Measurements from ENCODE around the gene TSNAXIP1. TPM values are rescaled to one million over a fixed set of nuclear protein-coding genes. Genes with fewer than 3 reads are reported as not detected.

The TSNAXIP1 gene
- polyA plus RNA-seq, 1 donor (not counting 4 experiments of a cell fraction or from before 2014, with no cell fraction given), result 0.54 TPM

DNA sequence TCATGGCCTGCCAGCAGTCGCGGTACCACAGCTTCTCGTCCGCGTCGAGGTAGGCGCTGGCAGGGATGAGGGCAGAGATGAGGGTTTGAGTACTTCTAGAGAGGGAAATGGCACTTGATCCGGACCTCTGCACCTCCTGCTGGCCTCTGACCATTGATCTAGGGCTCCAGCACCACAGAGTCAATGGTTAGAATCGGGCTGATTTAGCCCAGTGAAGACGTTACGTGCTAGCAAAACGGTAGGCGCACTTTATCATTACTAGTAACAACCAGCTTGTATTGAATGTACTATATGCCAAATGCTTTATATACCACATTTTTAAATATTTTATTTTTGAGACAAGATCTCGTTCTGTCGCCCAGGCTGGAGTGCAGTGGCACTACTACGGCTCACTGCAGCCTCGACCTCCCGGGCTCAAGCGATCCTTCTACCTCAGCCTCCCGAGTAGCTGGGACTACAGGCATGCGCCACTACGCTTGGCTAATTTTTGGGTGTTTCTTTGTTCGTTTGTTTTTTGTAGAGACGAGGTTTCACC, 526 bp downstream of the TSNAXIP1 start:
- no peak for FAIRE-seq
- TF ChIP-seq, protein P1, sequence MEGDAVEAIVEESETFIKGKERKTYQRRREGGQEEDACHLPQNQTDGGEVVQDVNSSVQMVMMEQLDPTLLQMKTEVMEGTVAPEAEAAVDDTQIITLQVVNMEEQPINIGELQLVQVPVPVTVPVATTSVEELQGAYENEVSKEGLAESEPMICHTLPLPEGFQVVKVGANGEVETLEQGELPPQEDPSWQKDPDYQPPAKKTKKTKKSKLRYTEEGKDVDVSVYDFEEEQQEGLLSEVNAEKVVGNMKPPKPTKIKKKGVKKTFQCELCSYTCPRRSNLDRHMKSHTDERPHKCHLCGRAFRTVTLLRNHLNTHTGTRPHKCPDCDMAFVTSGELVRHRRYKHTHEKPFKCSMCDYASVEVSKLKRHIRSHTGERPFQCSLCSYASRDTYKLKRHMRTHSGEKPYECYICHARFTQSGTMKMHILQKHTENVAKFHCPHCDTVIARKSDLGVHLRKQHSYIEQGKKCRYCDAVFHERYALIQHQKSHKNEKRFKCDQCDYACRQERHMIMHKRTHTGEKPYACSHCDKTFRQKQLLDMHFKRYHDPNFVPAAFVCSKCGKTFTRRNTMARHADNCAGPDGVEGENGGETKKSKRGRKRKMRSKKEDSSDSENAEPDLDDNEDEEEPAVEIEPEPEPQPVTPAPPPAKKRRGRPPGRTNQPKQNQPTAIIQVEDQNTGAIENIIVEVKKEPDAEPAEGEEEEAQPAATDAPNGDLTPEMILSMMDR (optimal IDR thresholded peaks at IDR 0.05 in 1 of 3, IDR thresholded peaks at IDR 0.05 in 1 of 3, conservative IDR thresholded peaks at IDR 0.05 in 1 of 3; ENCODE audit: extremely low read depth in 1 of 3, insufficient read depth in 2 of 3, low read length in 3 of 3), result no peak
- no peak for TF ChIP-seq EZH2 (IDR thresholded peaks at IDR 0.05; ENCODE audit: low read length)
- H3K27ac ChIP-seq (ENCODE audit: control insufficient read depth, insufficient read depth, low read length), result peak overlapping the region; percentile 68

DNA sequence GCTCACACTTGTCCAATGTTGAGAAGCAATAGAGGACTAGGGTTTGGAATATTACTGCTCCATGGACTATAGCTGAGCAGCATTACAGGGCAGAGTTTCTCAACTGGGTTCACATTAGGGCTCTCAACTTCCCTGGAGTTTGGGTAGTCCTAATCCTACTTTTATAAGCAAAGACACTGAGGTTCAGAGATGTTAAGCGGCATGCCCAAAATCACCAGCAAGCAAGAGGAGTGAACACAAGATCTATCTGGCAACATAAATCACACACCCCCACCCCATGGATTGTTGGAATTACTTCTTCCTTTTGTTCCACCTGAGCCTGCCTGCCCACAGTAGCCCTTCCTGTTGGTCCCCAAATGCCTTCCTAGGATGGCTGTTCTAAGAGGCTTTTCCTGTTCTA, 5.2 kb downstream of the TSNAXIP1 start:
- no peaks in the 10 kb centered on the region for H3K9me3 ChIP-seq (ENCODE audit: control insufficient read depth, low read depth, low read length)
- H4K20me1 ChIP-seq (ENCODE audit: control insufficient read depth, extremely low read depth, insufficient read depth, low read length), result no peaks in the 10 kb centered on the region
- no peak overlapping the region for H3K4me2 ChIP-seq (ENCODE audit: control insufficient read depth, extremely low read depth, insufficient read depth, low read depth, low read length)
- no peak overlapping the region for H2AFZ ChIP-seq (ENCODE audit: control insufficient read depth, low read length)
- TF ChIP-seq EZH2 (IDR thresholded peaks at IDR 0.05; ENCODE audit: low read length), result no peak
- TF ChIP-seq, protein P1 (optimal IDR thresholded peaks at IDR 0.05 in 1 of 3, IDR thresholded peaks at IDR 0.05 in 1 of 3, conservative IDR thresholded peaks at IDR 0.05 in 1 of 3; ENCODE audit: extremely low read depth in 1 of 3, insufficient read depth in 2 of 3, low read length in 3 of 3), result no peak
- H3K9me1 ChIP-seq (ENCODE audit: control insufficient read depth, extremely low read depth, insufficient read depth, low read length), result no peaks in the 10 kb centered on the region
- no peak overlapping the region for H3K9ac ChIP-seq (ENCODE audit: control insufficient read depth, extremely low read depth, insufficient read depth, low read length)
- H3K36me3 ChIP-seq (ENCODE audit: control insufficient read depth in 2 of 2, extremely low read depth in 1 of 2, insufficient read depth in 2 of 2, low read length in 2 of 2), result no peaks in the 10 kb centered on the region
- DNase-seq (ENCODE audit: low read depth, low spot score) (no peak), FAIRE-seq (no peak)
- no peaks in the 10 kb centered on the region for H3K4me1 ChIP-seq (ENCODE audit: control insufficient read depth, extremely low read depth, insufficient read depth, low read length)
- no peaks in the 10 kb centered on the region for H3K79me2 ChIP-seq (ENCODE audit: control insufficient read depth, insufficient read depth, low read length)
- no peak overlapping the region for H3K27ac ChIP-seq (ENCODE audit: control insufficient read depth, insufficient read depth, low read length)
- dilution Hi-C loops (cut with MboI; ENCODE audit: extremely low pct_ligation_motif_present, low sequenced_read_pairs), result no loop called here
- no peaks in the 10 kb centered on the region for H3K27me3 ChIP-seq (ENCODE audit: control insufficient read depth, extremely low read depth, insufficient read depth, low read length)
- H3K4me3 ChIP-seq (ENCODE audit: control insufficient read depth in 2 of 3, extremely low read depth in 1 of 3, insufficient read depth in 2 of 3, low read depth in 1 of 3, low read length in 3 of 3), result no peak overlapping the region

More for the DNA sequence above, 526 bp downstream of the TSNAXIP1 start:
- H3K9ac ChIP-seq (ENCODE audit: control insufficient read depth, extremely low read depth, insufficient read depth, low read length), result peak overlapping the region; percentile 79
- peak overlapping the region; percentile 97 for H2AFZ ChIP-seq (ENCODE audit: control insufficient read depth, low read length)
- no peaks in the 10 kb centered on the region for H3K27me3 ChIP-seq (ENCODE audit: control insufficient read depth, extremely low read depth, insufficient read depth, low read length)
- no peaks in the 10 kb centered on the region for H3K9me3 ChIP-seq (ENCODE audit: control insufficient read depth, low read depth, low read length)
- dilution Hi-C loops (cut with MboI; ENCODE audit: extremely low pct_ligation_motif_present, low sequenced_read_pairs), result no loop called here
- H4K20me1 ChIP-seq (ENCODE audit: control insufficient read depth, extremely low read depth, insufficient read depth, low read length), result no peaks in the 10 kb centered on the region
- peaks cover 2% of the 10 kb centered on the region for H3K9me1 ChIP-seq (ENCODE audit: control insufficient read depth, extremely low read depth, insufficient read depth, low read length)
- peaks cover 10% of the 10 kb centered on the region for H3K4me1 ChIP-seq (ENCODE audit: control insufficient read depth, extremely low read depth, insufficient read depth, low read length)
- peaks cover 0 to 4% of the 10 kb centered on the region in 2 experiments for H3K36me3 ChIP-seq (ENCODE audit: control insufficient read depth in 2 of 2, extremely low read depth in 1 of 2, insufficient read depth in 2 of 2, low read length in 2 of 2)
- no peak for DNase-seq (ENCODE audit: low read depth, low spot score)
- H3K79me2 ChIP-seq (ENCODE audit: control insufficient read depth, insufficient read depth, low read length), result peaks cover 19% of the 10 kb centered on the region
- peak overlapping the region; percentile 62 to 96 (median 81) for H3K4me3 ChIP-seq (ENCODE audit: control insufficient read depth in 2 of 3, extremely low read depth in 1 of 3, insufficient read depth in 2 of 3, low read depth in 1 of 3, low read length in 3 of 3)
- H3K4me2 ChIP-seq (ENCODE audit: control insufficient read depth, extremely low read depth, insufficient read depth, low read depth, low read length), result peak overlapping the region; percentile 70
